H1 (cell line): ENCODE results near the gene AQP2. TPM values are rescaled to one million over a fixed set of nuclear protein-coding genes. Genes with fewer than 3 reads are reported as not detected.

ENCODE experiments used
- CTCF ChIA-PET: fragments of 300-600 bp; sonication (Branson Sonifier 250); formaldehyde crosslinking; loops from one replicate; lab custom pipeline; 2021; ENCODE audit not compliant: partially characterized antibody; lab: Charles Lee
- POLR2A ChIA-PET: fragments of 300-600 bp; sonication (Branson Sonifier 250); formaldehyde crosslinking; loops from one replicate; lab custom pipeline; 2021; ENCODE audit warnings: inconsistent platforms; ENCODE audit not compliant: partially characterized antibody; lab: Charles Lee
- DNase-seq, 2 experiments: peaks; one replicate each; pipeline versions ENCODE4 v3.0.0 to v3.0.0-alpha.2; 2010 to 2022; ENCODE audit warnings: low spot score in 2 of 2, low read depth in 1 of 2, mixed read lengths in 1 of 2
- FAIRE-seq: peaks from 2 replicates; lab custom pipeline; 2011; peaks lifted over from hg19 to GRCh38; lab: Jason Lieb, UNC
- H2AFZ ChIP-seq: 2 replicates; pipeline ENCODE4 v1.8.1; 2012; ENCODE audit warnings: low read length, inconsistent platforms
- H2AK5ac ChIP-seq: 2 replicates; pipeline ENCODE4 v1.6.1; 2013; ENCODE audit warnings: low read depth, low read length
- H2BK120ac ChIP-seq: replicated peaks from 2 replicates; pipeline ENCODE3; 2013; ENCODE audit warnings: low read depth, low read length, inconsistent platforms
- H2BK12ac ChIP-seq: 2 replicates; pipeline ENCODE4 v1.6.1; 2013; ENCODE audit warnings: low read depth, low read length
- H2BK15ac ChIP-seq: 2 replicates; pipeline ENCODE4 v1.6.1; 2013; ENCODE audit warnings: low read length
- H2BK20ac ChIP-seq: 2 replicates; pipeline ENCODE4 v1.6.1; 2013; ENCODE audit warnings: low read length
- H2BK5ac ChIP-seq: 2 replicates; pipeline ENCODE4 v1.6.1; 2013; ENCODE audit warnings: low read depth, low read length
- H3K14ac ChIP-seq: 2 replicates; pipeline ENCODE4 v1.6.1; 2013; ENCODE audit warnings: inconsistent platforms; ENCODE audit not compliant: insufficient read length
- H3K18ac ChIP-seq: 2 replicates; pipeline ENCODE4 v1.6.1; 2013; ENCODE audit warnings: low read length; ENCODE audit errors: extremely low read depth
- H3K23ac ChIP-seq: 2 replicates; pipeline ENCODE4 v1.6.1; 2013; ENCODE audit warnings: inconsistent platforms; ENCODE audit not compliant: insufficient read length
- H3K23me2 ChIP-seq: 2 replicates; pipeline ENCODE4 v1.6.1; 2013; ENCODE audit warnings: low read depth, low read length
- H3K27ac ChIP-seq: 2 replicates; pipeline ENCODE4 v1.6.1; 2011; ENCODE audit warnings: low read depth, low read length, inconsistent platforms
- H3K27me3 ChIP-seq, 4 experiments: replicated peaks in 1 of 4; 1 replicate in 1 of 4; 2 replicates in 3 of 4; pipeline versions ENCODE4 v1.6.1 to v1.8.1; 2011 to 2013; ENCODE audit warnings: low read length in 3 of 4, mild to moderate bottlenecking in 3 of 4, inconsistent platforms in 2 of 4, mixed read lengths in 2 of 4, moderate library complexity in 1 of 4; ENCODE audit not compliant: control insufficient read depth in 3 of 4, insufficient read depth in 3 of 4; ENCODE audit errors: extremely low read depth in 1 of 4
- H3K36me3 ChIP-seq, 4 experiments: 2 replicates each; pipeline versions ENCODE4 v1.6.1 to v1.8.1; 2011 to 2013; ENCODE audit warnings: mild to moderate bottlenecking in 4 of 4, low read length in 3 of 4, moderate library complexity in 2 of 4, control low read depth in 1 of 4, inconsistent platforms in 1 of 4; ENCODE audit not compliant: insufficient read depth in 4 of 4, control insufficient read depth in 2 of 4
- H3K4ac ChIP-seq: replicated peaks from 2 replicates; pipeline ENCODE3; 2013; ENCODE audit warnings: low read length, low read depth, mixed read lengths, inconsistent platforms; ENCODE audit not compliant: insufficient read length
- H3K4me1 ChIP-seq, 4 experiments: replicated peaks in 1 of 4; 1 replicate in 1 of 4; 2 replicates in 3 of 4; pipeline versions ENCODE4 v1.6.1 to v1.8.1; 2011 to 2013; ENCODE audit warnings: low read length in 3 of 4, inconsistent platforms in 2 of 4, mixed read lengths in 1 of 4; ENCODE audit not compliant: insufficient read depth in 4 of 4, control insufficient read depth in 3 of 4
- H3K4me2 ChIP-seq, 2 experiments: 2 replicates each; pipeline versions ENCODE4 v1.6.1 to v1.8.1; 2011 to 2013; ENCODE audit warnings: low read depth in 2 of 2, low read length in 2 of 2, control low read depth in 1 of 2, inconsistent platforms in 1 of 2, mild to moderate bottlenecking in 1 of 2; ENCODE audit not compliant: insufficient read depth in 1 of 2
- H3K4me3 ChIP-seq, 4 experiments: fragments of 200-600, 300-600 bp in 1 of 4; sonication (generic), shearing (Covaris generic), sonication (Bioruptor Twin) in 1 of 4; 2 replicates each; pipeline versions ENCODE4 v1.5.1 to v1.8.1; 2011 to 2016; ENCODE audit warnings: low read length in 4 of 4, low read depth in 3 of 4, control low read depth in 2 of 4, inconsistent platforms in 2 of 4, mild to moderate bottlenecking in 2 of 4, mixed read lengths in 1 of 4, moderate library complexity in 1 of 4; ENCODE audit not compliant: insufficient read depth in 2 of 4; ENCODE audit errors: extremely low read depth in 1 of 4
- H3K56ac ChIP-seq: replicated peaks from 2 replicates; pipeline ENCODE3; 2013; ENCODE audit warnings: low read depth, mild to moderate bottlenecking, mixed read lengths, low read length, inconsistent platforms; ENCODE audit not compliant: insufficient read length
- H3K79me1 ChIP-seq: 2 replicates; pipeline ENCODE4 v1.6.1; 2013; ENCODE audit warnings: low read depth, low read length, control low read depth
- H3K79me2 ChIP-seq, 2 experiments: 2 replicates each; pipeline versions ENCODE4 v1.6.1 to v1.8.1; 2012 to 2013; ENCODE audit warnings: low read length in 2 of 2, mild to moderate bottlenecking in 2 of 2, inconsistent platforms in 1 of 2; ENCODE audit not compliant: insufficient read depth in 2 of 2, control insufficient read depth in 1 of 2
- H3K9ac ChIP-seq, 4 experiments: replicated peaks in 1 of 4; 1 replicate in 1 of 4; 2 replicates in 3 of 4; pipeline versions ENCODE4 v1.6.1 to v1.8.1; 2011 to 2013; ENCODE audit warnings: low read depth in 3 of 4, low read length in 3 of 4, control low read depth in 2 of 4, mild to moderate bottlenecking in 2 of 4, moderate library complexity in 2 of 4, inconsistent platforms in 1 of 4; ENCODE audit errors: extremely low read depth in 1 of 4
- H3K9me3 ChIP-seq, 2 experiments: 2 replicates each; pipeline versions ENCODE4 v1.6.1 to v1.8.1; 2012 to 2013; ENCODE audit warnings: mild to moderate bottlenecking in 2 of 2, moderate library complexity in 2 of 2, control low read depth in 1 of 2, inconsistent platforms in 1 of 2, low read depth in 1 of 2, low read length in 1 of 2, mixed read lengths in 1 of 2; ENCODE audit not compliant: insufficient read depth in 2 of 2
- H4K20me1 ChIP-seq, 2 experiments: replicated peaks in 1 of 2; 2 replicates each; pipeline versions ENCODE3 to v1.8.1; 2011 to 2013; ENCODE audit warnings: inconsistent platforms in 2 of 2, low read length in 2 of 2, mild to moderate bottlenecking in 1 of 2; ENCODE audit not compliant: insufficient read depth in 2 of 2, control insufficient read depth in 1 of 2
- H4K5ac ChIP-seq: 2 replicates; pipeline ENCODE4 v1.6.1; 2013; ENCODE audit warnings: low read length, low read depth, mixed read lengths, inconsistent platforms; ENCODE audit not compliant: insufficient read length
- H4K8ac ChIP-seq: 2 replicates; pipeline ENCODE4 v1.8.0; 2013; ENCODE audit warnings: mild to moderate bottlenecking, moderate library complexity, low read length, inconsistent platforms; ENCODE audit not compliant: insufficient read depth; ENCODE audit errors: extremely low read depth
- H4K91ac ChIP-seq: replicated peaks from 2 replicates; pipeline ENCODE3; 2013; ENCODE audit warnings: low read length, mixed read lengths, inconsistent platforms; ENCODE audit not compliant: insufficient read length
- ASH2L ChIP-seq: fragments of 200-600, 300-600 bp; sonication (generic); IDR thresholded peaks from one replicate; pipeline ENCODE4 v1.7.1; 2017; ENCODE audit warnings: low read length
- CEBPB ChIP-seq: IDR thresholded peaks from 2 replicates; pipeline ENCODE4 v1.6.1; 2012; ENCODE audit warnings: low read depth, low read length
- E2F6 ChIP-seq: IDR thresholded peaks from 2 replicates; pipeline ENCODE4 v1.6.1; 2012; ENCODE audit warnings: inconsistent platforms
- GTF2F1 ChIP-seq: IDR thresholded peaks from 2 replicates; pipeline ENCODE4 v1.6.1; 2012; ENCODE audit warnings: low read depth, low read length, improper control_type of control experiment, borderline replicate concordance
- HDAC6 ChIP-seq: IDR thresholded peaks from one replicate; pipeline ENCODE4 v1.7.1; 2012; ENCODE audit warnings: low read depth, mild to moderate bottlenecking, inconsistent platforms, low read length, moderate library complexity
- PHF8 ChIP-seq: fragments of 200-600 bp; sonication (generic); conservative IDR thresholded peaks from 2 replicates; pipeline ENCODE4 v1.7.1; 2012; ENCODE audit warnings: low read depth, mild to moderate bottlenecking, inconsistent platforms, low read length, moderate library complexity
- POLR2A ChIP-seq, 2 experiments: IDR thresholded peaks; 1 replicate in 1 of 2; 2 replicates in 1 of 2; pipeline ENCODE4 v1.6.1; 2011; ENCODE audit warnings: low read depth in 2 of 2, low read length in 2 of 2, mild to moderate bottlenecking in 2 of 2; ENCODE audit errors: control extremely low read depth in 1 of 2
- SIRT6 ChIP-seq: IDR thresholded peaks from one replicate; pipeline ENCODE4 v1.7.1; 2012; ENCODE audit warnings: low read length, inconsistent platforms
- WGBS, 2 experiments: shearing (Covaris generic) in 1 of 2; methylation state at CpG; one replicate each; pipeline versions ENCODE4 v1.1.6 to v1.1.7; 2013 to 2015; ENCODE audit warnings: low lambda C conversion rate in 2 of 2, mixed read lengths in 2 of 2, inconsistent platforms in 1 of 2, low coverage in 1 of 2, missing lambda C conversion rate in 1 of 2; ENCODE audit not compliant: insufficient replicate concordance in 2 of 2, insufficient coverage in 1 of 2, insufficient read length in 1 of 2; ENCODE audit errors: extremely low coverage in 1 of 2, missing lambda C conversion rate in 1 of 2; 5-methylcytosine and 5-hydroxymethylcytosine counted together
- polyA plus RNA-seq, 7 experiments: library from polyadenylated mRNA; depleted of rRNA in 3 of 7; stranded (reverse) in 5 of 7; unstranded in 2 of 7; fragments of >200 nt in 5 of 7; fragments of 200-250 nt in 2 of 7; gene quantifications; 1 replicate in 5 of 7; 2 replicates in 1 of 7; 4 replicates in 1 of 7; pipeline versions ENCODE4 v1.2.1 to v1.2.3, GENCODE V29; 2011 to 2013; ENCODE audit warnings: missing spikeins in 2 of 7, mixed read lengths in 2 of 7
- total RNA-seq: library from RNA; stranded (reverse); fragmentation: NEBNext Ultra II Directional; extraction: Animal tissue kit (Norgen Biotek cat#: 25700); gene quantifications from 2 replicates; pipeline ENCODE4 v1.2.1, GENCODE V29; 2021
- TF ChIP-seq, protein P1 (sequence below): IDR thresholded peaks from 2 replicates; pipeline ENCODE4 v1.6.1; 2011; ENCODE audit warnings: low read length, improper control_type of control experiment
- TF ChIP-seq, protein P2 (sequence below), 3 experiments: IDR thresholded peaks; 1 replicate in 2 of 3; 2 replicates in 1 of 3; pipeline versions ENCODE4 v1.5.1 to v1.6.1; 2011; ENCODE audit warnings: low read length in 3 of 3, mild to moderate bottlenecking in 3 of 3, inconsistent platforms in 2 of 3, low read depth in 1 of 3, moderate library complexity in 1 of 3; ENCODE audit not compliant: insufficient read depth in 1 of 3; ENCODE audit errors: control extremely low read depth in 1 of 3

Gene AQP2
- total and polyA plus RNA-seq, 2 of the 8 experiments (the other 6 are each of a cell fraction or from before 2014, with no cell fraction given), result not detected

DNA sequence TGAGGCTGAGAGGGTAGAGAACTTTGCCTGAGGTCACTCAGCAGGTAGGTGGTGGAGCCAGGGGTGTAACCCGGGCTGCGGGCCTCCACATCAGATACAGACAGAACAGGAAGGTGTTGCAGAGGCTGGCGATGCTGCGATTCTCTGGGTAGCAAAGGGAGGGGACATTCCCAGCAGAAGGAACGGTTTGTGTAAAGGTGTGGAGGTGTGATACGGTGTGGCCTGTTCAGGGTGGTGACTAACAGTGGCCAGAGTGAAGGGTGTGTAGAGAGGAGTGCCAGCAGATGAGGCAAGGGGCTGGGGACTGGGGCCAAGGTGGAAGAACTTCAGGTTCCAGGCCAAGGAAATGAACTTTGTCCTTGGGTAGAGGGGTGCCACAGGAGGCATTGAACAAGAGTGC lies 28.6 kb upstream of the AQP2 start:
- Histone ChIP-seq H3K23me2 (0 out of 2 replicates have a peak, but pooled peaks cover 2% of the 10 kb centered on the region), H3K18ac (no peak overlapping the region), H4K8ac (no peak overlapping the region; the same call in 1 of the 2 replicates), H2BK20ac (no peak overlapping the region), H3K4ac (no peak overlapping the region), H3K27ac (no peak overlapping the region), H2BK15ac (no peak overlapping the region), H4K5ac (no peak overlapping the region), H3K4me1 (no peaks in the 10 kb centered on the region; a peak in 1 of 7 replicates), H2BK120ac (no peak overlapping the region), H2AK5ac (no peak overlapping the region), H3K4me3 (no peak overlapping the region), H3K36me3 (no peaks in the 10 kb centered on the region), H3K14ac (no peak overlapping the region), H4K91ac (no peak overlapping the region), H3K56ac (no peak overlapping the region), H3K27me3 (no peaks in the 10 kb centered on the region), H3K23ac (no peak overlapping the region), H2BK5ac (no peak overlapping the region), H2AFZ (no peak overlapping the region), H3K79me1 (0 out of 2 replicates have a peak, but pooled peaks cover 2% of the 10 kb centered on the region), H4K20me1 (peaks cover 0 to 2% of the 10 kb centered on the region in 2 experiments), H3K4me2 (no peak overlapping the region), H3K9ac (no peak overlapping the region), H2BK12ac (0 out of 2 replicates have a peak overlapping the region, but pooled peaks have one; percentile 5), H3K79me2 (no peaks in the 10 kb centered on the region), H3K9me3 (no peaks in the 10 kb centered on the region)
- 82% methylated on average over 6 of the region's 6 CpGs; no CpG with 5 or more reads in 1 of the 2 experiments for WGBS, 2 experiments
- DNase-seq (no peak), FAIRE-seq (no peak)
- ChIA-PET POLR2A (no interaction called here), CTCF (interaction anchor here (1.0 to 1.5 kb wide), 3 partner anchors 21 to 39 kb away, joined by 3 to 4 read pairs (median 3); no protein-coding TSS in a partner anchor)
- TF ChIP-seq, protein P1, sequence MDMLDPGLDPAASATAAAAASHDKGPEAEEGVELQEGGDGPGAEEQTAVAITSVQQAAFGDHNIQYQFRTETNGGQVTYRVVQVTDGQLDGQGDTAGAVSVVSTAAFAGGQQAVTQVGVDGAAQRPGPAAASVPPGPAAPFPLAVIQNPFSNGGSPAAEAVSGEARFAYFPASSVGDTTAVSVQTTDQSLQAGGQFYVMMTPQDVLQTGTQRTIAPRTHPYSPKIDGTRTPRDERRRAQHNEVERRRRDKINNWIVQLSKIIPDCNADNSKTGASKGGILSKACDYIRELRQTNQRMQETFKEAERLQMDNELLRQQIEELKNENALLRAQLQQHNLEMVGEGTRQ, result no peak
- TF ChIP-seq CEBPB, result no peak
- TF ChIP-seq HDAC6, result no peak
- no peak for TF ChIP-seq SIRT6
- TF ChIP-seq POLR2A (IDR thresholded peaks at IDR 0.05; ENCODE audit: control extremely low read depth in 1 of 2, low read depth in 2 of 2, low read length in 2 of 2), result no peak
- no peak for TF ChIP-seq ASH2L
- TF ChIP-seq E2F6, result no peak
- TF ChIP-seq, protein P2, sequence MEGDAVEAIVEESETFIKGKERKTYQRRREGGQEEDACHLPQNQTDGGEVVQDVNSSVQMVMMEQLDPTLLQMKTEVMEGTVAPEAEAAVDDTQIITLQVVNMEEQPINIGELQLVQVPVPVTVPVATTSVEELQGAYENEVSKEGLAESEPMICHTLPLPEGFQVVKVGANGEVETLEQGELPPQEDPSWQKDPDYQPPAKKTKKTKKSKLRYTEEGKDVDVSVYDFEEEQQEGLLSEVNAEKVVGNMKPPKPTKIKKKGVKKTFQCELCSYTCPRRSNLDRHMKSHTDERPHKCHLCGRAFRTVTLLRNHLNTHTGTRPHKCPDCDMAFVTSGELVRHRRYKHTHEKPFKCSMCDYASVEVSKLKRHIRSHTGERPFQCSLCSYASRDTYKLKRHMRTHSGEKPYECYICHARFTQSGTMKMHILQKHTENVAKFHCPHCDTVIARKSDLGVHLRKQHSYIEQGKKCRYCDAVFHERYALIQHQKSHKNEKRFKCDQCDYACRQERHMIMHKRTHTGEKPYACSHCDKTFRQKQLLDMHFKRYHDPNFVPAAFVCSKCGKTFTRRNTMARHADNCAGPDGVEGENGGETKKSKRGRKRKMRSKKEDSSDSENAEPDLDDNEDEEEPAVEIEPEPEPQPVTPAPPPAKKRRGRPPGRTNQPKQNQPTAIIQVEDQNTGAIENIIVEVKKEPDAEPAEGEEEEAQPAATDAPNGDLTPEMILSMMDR (IDR thresholded peaks at IDR 0.05; ENCODE audit: control extremely low read depth in 1 of 3, insufficient read depth in 1 of 3, low read depth in 1 of 3, low read length in 3 of 3), result no peak
- TF ChIP-seq PHF8, result no peak
- TF ChIP-seq GTF2F1, result no peak
